Heart left ventricle (tissue), 13 donors: ENCODE results near the gene HSF2BP.

Experiments used
- CTCF ChIP-seq, 12 donors: fragments of 200-600 bp; sonication (generic) in 4 of 12; IDR thresholded peaks; one replicate each; pipeline versions ENCODE4 v1.5.0 to v1.8.0; 2018 to 2022; ENCODE audit warnings: antibody characterized with exemption in 12 of 12, mild to moderate bottlenecking in 5 of 12
- POLR2A ChIP-seq, 2 donors: fragments of 450-650 bp; IDR thresholded peaks; one replicate each; pipeline ENCODE4 v1.6.1; 2017; ENCODE audit warnings: antibody characterized with exemption in 2 of 2, mild to moderate bottlenecking in 2 of 2, moderate library complexity in 2 of 2
- donor health status: ischemic (EF 13 %, LVEDD 7.1; RV severe dilation, severe dysfunction).
- donor health status: DM: no; HTN: yes; CAD: no.
- donor health status: DM: no; HTN: no; CAD: no.
- donor health status: ischemic (EF 25% LVEDD 6.9; RV normal size, moderate dysfunction).
- donor health status: ischemic (EF 25% LVEDD 5.7; RV mildly dilated, moderate dysfunction).
- donor health status: ischemic (EF 35%, LVEDD 5.7; RV mildly dilated, moderate dysfunction).
- donor health status: nonischemic (EF 11% LVEDD 7.7; RV severe dilation, severe dysfunction).
- donor health status: DM: yes; HTN: yes; CAD: no.
- donor health status: PGD.
- donor health status: ischemic (EF 29% LVEDD 5.4; RV normal size, mild dysfunction).
- donor health status: nonischemic (EF 23%, LVEDD 6.1; RV moderate dilation, normal function).

GRCh38 chr21:43686811-43687565, 27.7 kb upstream of the HSF2BP start:
- no peak for TF ChIP-seq CTCF (IDR thresholded peaks at IDR 0.05)
- TF ChIP-seq POLR2A (IDR thresholded peaks at IDR 0.05) = no peak
